NCI-H146 treated with DMSO at 0.1 percent for 48 hours (cell line): ENCODE measurements around the gene HINT2.

Source experiments
- DNase-seq: peaks from one replicate; lab custom pipeline; 2025; ENCODE audit not compliant: unreplicated experiment; lab: John Stamatoyannopoulos, UW

The HINT2 gene

GRCh38 chr9:35814841-35815543, at the start of gene HINT2:
Gene HINT2, minus strand, starts transcription at chr9:35815042. Its CDS starts 63 bp downstream, at chr9:35814979.
- peak; percentile 100 for DNase-seq

GRCh38 chr9:35863583-35863982, 48.7 kb upstream of the HINT2 start:
- DNase-seq = no peak

GRCh38 chr9:35862328-35862727, 47.5 kb upstream of the HINT2 start:
- DNase-seq = no peak

- DNase-seq = no peak
Observed at GRCh38 chr9:35861161-35861897, 46.5 kb upstream of the HINT2 start.

- no peak for DNase-seq
Observed at GRCh38 chr9:35859990-35860339, 45.1 kb upstream of the HINT2 start.

- no peak for DNase-seq
Observed at GRCh38 chr9:35859310-35859989, 44.6 kb upstream of the HINT2 start.

GRCh38 chr9:35858458-35858857, 43.6 kb upstream of the HINT2 start:
- DNase-seq = no peak

GRCh38 chr9:35856882-35857281, 42.0 kb upstream of the HINT2 start:
- no peak for DNase-seq

GRCh38 chr9:35856206-35856605, 41.4 kb upstream of the HINT2 start:
- DNase-seq = no peak

GRCh38 chr9:35854091-35854762, 39.4 kb upstream of the HINT2 start:
- DNase-seq = no peak

GRCh38 chr9:35852876-35853865, 38.3 kb upstream of the HINT2 start:
- DNase-seq = no peak

- DNase-seq = no peak
Observed at GRCh38 chr9:35852267-35852815, 37.5 kb upstream of the HINT2 start.

- DNase-seq = no peak
Observed at GRCh38 chr9:35847792-35848572, 33.1 kb upstream of the HINT2 start.

GRCh38 chr9:35845824-35846771, 31.3 kb upstream of the HINT2 start:
- DNase-seq = no peak

- no peak for DNase-seq
Observed at GRCh38 chr9:35844628-35845270, 29.9 kb upstream of the HINT2 start.

GRCh38 chr9:35842795-35843194, 28.0 kb upstream of the HINT2 start:
- DNase-seq = no peak

- no peak for DNase-seq
Observed at GRCh38 chr9:35842020-35842745, 27.3 kb upstream of the HINT2 start.
